Inflammatory macrophage treated with lipopolysaccharide for 1 hour (primary cell): Measurements from ENCODE around the gene PRELID1.
A peak's percentile ranks its signal among the peaks of the same experiment; 100 is the strongest.

Experiments used
- DNase-seq, 2 donors: peaks; one replicate each; pipeline ENCODE4 v3.0.0-alpha.2; 2020 to 2022

PRELID1 gene

DNA sequence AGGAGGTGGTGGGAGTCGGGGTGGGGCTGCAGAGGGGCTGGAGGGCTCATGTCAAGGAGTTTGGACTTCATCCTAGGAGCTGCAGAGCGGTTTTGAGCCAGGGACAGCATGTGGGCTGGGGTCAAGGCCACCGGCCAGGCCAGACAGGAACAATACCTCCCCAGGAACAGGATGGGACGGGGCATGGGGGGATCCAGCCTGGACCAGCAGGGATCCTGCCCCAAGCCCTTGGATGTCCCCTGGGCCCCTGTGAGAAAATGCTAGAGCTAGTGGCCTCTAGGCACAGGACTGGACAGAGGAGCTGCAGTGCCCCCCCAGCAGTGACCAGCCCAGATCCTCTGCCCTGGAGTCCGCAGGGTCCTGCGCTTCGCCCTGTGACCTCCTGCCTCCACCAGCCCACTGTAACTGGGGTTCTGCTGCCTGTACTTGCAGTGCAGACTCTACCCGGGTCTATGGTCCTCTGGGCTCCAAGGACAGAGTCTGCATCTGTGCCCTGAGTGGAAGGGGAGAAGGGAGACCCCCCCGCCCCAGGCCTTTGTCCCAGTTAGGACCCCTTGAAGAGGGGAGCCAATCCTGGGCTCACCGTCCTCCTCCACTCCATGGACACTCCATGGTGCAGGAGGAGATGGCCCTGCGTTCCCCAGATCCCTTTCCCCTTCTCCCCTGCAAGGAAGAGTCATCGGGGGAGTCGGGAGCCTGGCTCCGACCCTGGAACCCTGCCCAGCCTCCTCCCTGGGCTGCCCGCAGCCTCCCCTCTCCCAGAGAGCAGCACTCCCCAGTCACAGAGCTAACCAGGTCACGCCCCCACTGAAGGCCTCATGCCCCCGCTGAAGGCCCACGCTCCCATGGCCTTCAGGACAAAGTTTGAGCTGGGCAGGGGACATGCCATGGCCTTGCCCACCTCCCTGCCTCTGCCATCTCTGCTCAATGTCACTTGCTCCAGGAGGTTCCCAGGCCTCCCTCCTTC lies 11.1 kb downstream of the PRELID1 start:
- DNase-seq, result no peak

DNA sequence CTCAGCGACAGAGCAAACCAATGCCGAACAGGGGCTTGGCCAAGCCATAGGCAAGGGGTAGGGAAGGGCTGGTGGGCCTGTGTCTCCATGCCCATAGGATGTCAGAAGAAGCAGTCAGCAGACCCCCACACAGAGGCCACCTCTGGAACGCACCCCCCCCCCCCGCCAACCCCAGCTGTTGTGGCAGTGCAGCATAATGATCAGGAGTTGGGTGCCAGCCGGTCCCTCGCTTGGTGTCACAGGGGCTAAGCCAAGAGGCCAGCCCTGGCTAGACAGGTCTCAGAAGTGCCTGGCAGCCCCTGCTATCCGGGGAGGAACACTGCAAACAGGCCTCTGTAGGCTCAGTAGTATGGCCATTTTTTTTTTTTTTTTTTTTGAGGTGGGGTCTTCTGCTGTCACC lies 11.8 kb downstream of the PRELID1 start:
- no peak for DNase-seq

DNA sequence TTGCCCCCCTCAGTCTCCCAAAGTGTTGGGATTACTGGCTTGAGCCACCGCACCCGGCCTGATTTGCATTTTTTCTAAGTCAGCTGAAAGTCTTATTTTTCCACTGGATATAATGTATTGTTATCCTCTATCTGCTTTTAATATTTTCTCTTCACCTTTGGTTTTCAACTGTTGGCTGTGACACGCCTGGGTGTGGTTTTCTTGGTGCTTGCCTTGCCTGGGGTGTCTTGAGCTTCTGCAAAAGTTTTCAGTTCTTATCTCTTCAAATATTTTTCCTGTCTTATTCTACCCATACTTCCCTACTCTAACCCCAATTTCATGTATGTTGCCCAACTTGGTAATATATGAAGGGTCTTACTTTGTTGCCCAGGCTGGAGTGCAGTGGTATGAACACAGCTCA lies 12.4 kb downstream of the PRELID1 start:
- DNase-seq, result no peak

DNA sequence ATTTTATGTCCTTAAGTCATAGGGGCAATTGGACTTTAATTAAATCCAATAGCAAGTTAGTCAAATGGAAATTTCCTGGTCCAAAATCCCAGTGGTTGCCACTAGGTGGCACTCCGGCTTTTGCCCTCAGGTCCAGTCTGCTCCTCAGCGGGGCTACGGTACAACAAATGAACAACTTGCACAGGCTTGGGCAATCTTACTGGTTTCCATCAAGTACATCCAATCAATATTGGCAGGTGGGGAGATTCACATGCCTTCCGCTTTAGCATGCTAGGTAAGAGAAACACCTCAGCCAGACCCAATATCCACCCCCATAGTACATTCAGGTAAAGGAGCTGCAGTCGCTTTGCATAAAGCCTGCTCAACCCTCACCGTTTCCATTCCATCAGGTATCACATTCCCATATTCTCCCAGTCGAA lies 14.4 kb downstream of the PRELID1 start:
- peak; percentile 53 to 96 for DNase-seq

DNA sequence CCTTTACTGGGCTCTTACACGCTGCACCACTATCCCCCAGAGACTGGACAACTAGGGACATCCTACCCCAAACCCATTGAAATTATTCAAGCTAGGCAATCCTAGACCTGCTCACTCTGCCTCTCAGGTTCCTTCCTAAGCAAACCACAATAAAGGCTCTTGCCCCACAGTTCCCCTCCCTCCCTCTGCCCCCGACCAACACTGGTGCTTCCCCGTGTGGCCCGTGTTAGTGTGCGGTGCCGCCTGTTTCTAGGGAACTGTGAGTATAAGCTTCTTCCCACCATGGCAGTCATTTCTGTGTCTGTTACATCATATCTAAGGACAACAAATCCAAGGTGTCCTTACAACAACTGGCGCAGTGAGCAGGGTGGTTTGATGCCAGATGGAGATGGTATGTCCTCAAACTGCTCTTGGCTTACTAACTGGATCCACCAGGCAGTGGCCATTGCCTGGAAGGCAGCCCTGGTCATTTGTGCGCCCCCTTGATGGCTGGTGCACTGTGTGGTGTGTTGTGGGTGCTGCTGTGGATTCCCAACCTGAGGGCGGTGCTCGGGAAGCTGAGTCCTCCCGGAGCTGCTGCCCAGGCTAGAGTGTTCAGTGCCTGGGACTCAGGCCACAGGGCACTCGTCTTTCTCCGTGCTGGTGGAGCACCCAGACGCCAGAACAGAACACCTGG lies 16.5 kb downstream of the PRELID1 start:
- no peak for DNase-seq

GRCh38 chr5:177320879-177321278 lies 17.3 kb downstream of the PRELID1 start:
- DNase-seq, result peak; percentile 40 to 43

GRCh38 chr5:177325868-177326381 lies 22.3 kb downstream of the PRELID1 start:
- no peak for DNase-seq

DNA sequence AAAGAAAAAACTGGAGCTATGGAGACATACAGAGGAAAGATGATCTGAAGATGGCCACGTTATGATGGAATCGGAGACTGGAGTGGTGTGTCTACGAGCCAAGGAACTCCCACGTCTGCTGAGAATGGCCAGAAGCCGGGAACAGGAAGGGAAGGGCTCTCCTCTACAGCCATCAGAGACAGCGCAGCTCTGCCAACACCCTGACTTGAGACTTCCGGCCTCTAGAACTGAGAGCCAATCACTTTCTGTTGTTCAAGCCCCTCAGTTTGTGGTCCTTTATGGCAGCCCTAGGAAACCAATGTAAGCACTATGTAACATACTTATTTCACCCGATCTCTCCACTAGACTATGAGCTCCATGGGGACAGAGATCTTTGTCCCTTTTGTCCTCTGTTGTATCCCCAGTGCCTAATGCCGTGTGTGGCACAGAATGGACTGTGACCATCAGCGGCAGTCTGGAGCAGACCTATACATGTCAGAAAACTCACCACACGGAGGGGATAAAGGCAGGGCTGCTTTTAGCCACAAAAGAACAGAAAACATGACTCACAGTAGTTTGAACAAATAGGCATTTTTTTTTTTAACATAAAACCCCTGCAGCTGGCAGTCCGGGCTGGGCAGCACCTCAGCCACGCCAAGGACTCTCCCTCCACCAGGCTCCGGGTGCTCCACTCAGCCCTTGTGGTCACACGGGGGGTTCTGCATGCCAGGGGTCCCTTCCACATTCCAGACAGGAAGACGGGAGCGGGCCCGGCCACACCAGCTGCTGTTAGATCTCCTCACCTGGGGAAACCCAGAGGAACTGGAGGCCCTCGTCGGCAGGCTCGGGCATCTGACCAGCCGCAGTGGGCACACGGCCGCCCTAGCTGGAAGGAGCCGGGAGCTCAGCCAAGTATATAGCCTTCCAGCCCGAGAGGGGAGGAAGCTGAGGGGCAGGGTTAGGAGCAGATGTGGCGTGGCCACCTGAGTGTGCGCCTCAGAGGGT lies 24.2 kb downstream of the PRELID1 start:
- DNase-seq, result no peak

DNA sequence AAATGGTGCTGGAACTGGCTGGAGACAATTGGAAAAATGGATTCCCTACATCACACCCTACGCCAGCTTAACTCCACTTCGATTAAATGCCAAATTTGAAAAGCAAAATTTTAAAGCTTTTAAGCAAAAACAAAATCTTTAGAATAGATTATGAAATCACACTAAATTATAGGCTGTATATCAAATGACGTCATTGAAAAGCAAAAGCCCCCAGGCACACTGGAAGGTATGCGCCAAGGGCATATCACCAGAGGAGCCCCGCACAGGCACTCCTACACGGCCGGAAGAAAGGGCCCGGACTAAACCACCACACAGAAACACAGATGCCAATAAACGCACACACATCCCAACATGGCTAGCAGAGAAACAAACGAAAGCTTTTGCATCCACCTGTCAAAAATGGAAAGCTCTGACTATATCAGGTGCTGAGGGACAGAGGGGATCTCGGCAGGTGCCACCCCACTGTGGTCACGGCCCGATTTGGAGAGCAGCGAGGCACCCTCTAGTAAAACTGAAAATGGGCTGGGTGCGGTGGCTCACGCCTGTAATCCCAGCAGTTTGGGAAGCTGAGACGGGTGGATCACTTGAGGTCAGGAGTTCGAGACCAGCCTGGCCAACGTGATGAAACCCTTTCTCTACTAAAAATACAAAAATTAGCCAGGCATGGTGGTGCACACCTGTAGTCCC lies 25.1 kb downstream of the PRELID1 start:
- no peak for DNase-seq

- DNase-seq, result no peak
Observed at GRCh38 chr5:177329883-177330282, 26.3 kb downstream of the PRELID1 start.

DNA sequence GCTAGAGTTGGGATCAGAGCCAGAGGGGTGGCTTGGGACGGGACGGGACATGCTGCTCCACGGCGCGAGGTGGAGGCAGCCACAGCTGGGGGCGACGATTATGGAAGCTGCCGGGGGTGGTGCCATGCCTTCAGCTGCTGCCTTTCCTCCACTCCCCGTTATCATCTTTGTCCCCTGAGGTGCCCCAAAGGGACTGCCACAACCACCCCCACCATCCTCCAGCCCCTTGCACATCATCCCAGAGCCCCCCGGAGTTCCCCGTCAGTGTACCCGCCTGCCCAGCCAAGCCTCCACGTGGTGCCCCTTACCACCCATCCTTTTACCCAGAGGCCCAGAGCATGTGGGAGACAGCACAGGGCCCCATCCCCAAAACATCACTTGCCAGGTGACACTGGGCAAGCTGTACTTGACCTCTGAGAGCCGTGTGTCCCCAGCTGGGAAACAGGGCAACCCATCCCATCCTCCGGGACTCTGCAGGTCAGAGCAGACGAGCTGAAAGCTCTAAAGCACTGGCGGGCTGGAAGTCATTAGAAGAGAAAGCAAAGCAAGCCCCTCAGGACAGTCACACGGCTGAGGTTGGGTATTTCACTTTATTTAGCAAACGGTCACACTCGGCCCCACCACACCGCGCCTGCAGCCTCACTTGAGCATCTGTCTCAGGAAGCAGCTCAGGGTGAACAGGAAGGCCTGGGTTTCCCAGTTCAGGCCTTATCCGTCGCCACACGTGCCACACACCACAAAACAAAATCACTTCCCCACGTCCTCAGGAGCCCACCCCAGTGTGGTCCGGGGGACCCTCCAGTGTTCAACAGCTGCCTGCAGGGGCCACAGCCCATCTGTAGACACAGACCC lies 27.6 kb downstream of the PRELID1 start:
- no peak for DNase-seq

GRCh38 chr5:177332031-177332895 lies 28.7 kb downstream of the PRELID1 start:
- no peak for DNase-seq

GRCh38 chr5:177332896-177333260 lies 29.3 kb downstream of the PRELID1 start:
- DNase-seq, result no peak

- DNase-seq, result no peak
Observed at GRCh38 chr5:177333420-177334154, 30.0 kb downstream of the PRELID1 start.

DNA sequence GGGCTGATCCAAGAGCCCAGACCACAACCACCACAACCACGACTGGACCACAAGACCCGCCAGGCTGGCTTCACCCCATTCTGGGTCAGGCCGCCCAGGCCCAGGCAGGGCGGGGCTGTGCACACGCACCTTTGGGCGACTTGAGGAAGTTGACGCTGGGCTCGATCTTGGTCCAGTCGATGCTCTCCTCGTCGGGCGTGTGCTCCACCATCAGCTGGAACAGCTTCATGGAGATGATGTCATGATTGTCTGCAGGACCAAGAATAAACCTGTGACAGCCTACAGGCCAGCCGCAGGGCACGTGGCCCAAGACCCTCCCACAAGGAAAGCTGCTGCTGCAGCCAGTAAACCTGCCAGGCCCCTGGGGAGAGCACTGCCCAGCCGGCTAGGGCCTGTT lies 30.6 kb downstream of the PRELID1 start:
- DNase-seq, result no peak

- no peak for DNase-seq
Observed at GRCh38 chr5:177334781-177335700, 31.4 kb downstream of the PRELID1 start.

GRCh38 chr5:177335701-177336065 lies 32.1 kb downstream of the PRELID1 start:
- DNase-seq, result no peak

- DNase-seq, result peak; percentile 34 to 43
Observed at GRCh38 chr5:177336112-177336511, 32.5 kb downstream of the PRELID1 start.
